ENCODE results near the gene METRNL. TPM values are rescaled to one million over a fixed set of nuclear protein-coding genes. Genes with fewer than 3 reads are reported as not detected.
"Not testable (repeated sequence)": the region's sequence is repeated elsewhere in the genome, so short reads cannot be mapped to it uniquely, and the experiment has no call there.

METRNL gene
- total RNA-seq, 1 experiment from 2014 or later = 33.8 TPM

GRCh38 chr17:83041305-83041704 lies 38.1 kb upstream of the METRNL start:
- Histone ChIP-seq H3K4me3 (ENCODE audit: low read depth, low read length) (no peak overlapping the region), H3K9me3 (peaks cover 22% of the 10 kb centered on the region), H3K36me3 (ENCODE audit: control insufficient read depth, insufficient read depth, low read length) (no peaks in the 10 kb centered on the region; the same call in 1 of the 2 replicates), H3K27me3 (replicated peaks; ENCODE audit: control insufficient read depth, insufficient read depth, low read length) (no peaks in the 10 kb centered on the region), H3K4me1 (no peaks in the 10 kb centered on the region)
- TF ChIP-seq, protein P1, sequence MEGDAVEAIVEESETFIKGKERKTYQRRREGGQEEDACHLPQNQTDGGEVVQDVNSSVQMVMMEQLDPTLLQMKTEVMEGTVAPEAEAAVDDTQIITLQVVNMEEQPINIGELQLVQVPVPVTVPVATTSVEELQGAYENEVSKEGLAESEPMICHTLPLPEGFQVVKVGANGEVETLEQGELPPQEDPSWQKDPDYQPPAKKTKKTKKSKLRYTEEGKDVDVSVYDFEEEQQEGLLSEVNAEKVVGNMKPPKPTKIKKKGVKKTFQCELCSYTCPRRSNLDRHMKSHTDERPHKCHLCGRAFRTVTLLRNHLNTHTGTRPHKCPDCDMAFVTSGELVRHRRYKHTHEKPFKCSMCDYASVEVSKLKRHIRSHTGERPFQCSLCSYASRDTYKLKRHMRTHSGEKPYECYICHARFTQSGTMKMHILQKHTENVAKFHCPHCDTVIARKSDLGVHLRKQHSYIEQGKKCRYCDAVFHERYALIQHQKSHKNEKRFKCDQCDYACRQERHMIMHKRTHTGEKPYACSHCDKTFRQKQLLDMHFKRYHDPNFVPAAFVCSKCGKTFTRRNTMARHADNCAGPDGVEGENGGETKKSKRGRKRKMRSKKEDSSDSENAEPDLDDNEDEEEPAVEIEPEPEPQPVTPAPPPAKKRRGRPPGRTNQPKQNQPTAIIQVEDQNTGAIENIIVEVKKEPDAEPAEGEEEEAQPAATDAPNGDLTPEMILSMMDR (IDR thresholded peaks at IDR 0.05; ENCODE audit: insufficient read depth in 1 of 2, low read depth in 1 of 2, low read length in 1 of 2, severe bottlenecking in 1 of 2, unreplicated experiment in 1 of 2) = no peak
- no TSS peak for BruUV-seq (replicated peaks)
- no peak overlapping the region for H3K4me3 Mint-ChIP-seq (ENCODE audit: unreplicated experiment)
- intact Hi-C loops (cut with micrococcal nuclease; ENCODE audit: unreplicated experiment) = no loop called here
- no peak overlapping the region for H3K27ac Mint-ChIP-seq (ENCODE audit: unreplicated experiment)
- H3K9me3 Mint-ChIP-seq (ENCODE audit: unreplicated experiment) = peaks cover 39% of the 10 kb centered on the region
- peaks cover 26% of the 10 kb centered on the region for H3K36me3 Mint-ChIP-seq (ENCODE audit: insufficient read depth, unreplicated experiment)
- H3K27me3 Mint-ChIP-seq (ENCODE audit: insufficient read depth, unreplicated experiment) = no peaks in the 10 kb centered on the region
- ChIA-PET POLR2A (no interaction called here), CTCF (no interaction called here)
- no peaks in the 10 kb centered on the region for H3K4me1 Mint-ChIP-seq (ENCODE audit: low read depth, unreplicated experiment)
- DNase-seq = no peak

- H3K4me1 Mint-ChIP-seq (ENCODE audit: low read depth, unreplicated experiment) = no peaks in the 10 kb centered on the region
- peaks cover 26% of the 10 kb centered on the region for H3K36me3 Mint-ChIP-seq (ENCODE audit: insufficient read depth, unreplicated experiment)
- no peak overlapping the region for H3K4me3 ChIP-seq (ENCODE audit: low read depth, low read length)
- H3K4me3 Mint-ChIP-seq (ENCODE audit: unreplicated experiment) = no peak overlapping the region
- ChIA-PET CTCF (no interaction called here), POLR2A (no interaction called here)
- H3K27me3 ChIP-seq (replicated peaks; ENCODE audit: control insufficient read depth, insufficient read depth, low read length) = no peaks in the 10 kb centered on the region
- no peak for DNase-seq
- peaks cover 48% of the 10 kb centered on the region for H3K9me3 Mint-ChIP-seq (ENCODE audit: unreplicated experiment)
- TF ChIP-seq, protein P1 (IDR thresholded peaks at IDR 0.05; ENCODE audit: insufficient read depth in 1 of 2, low read depth in 1 of 2, low read length in 1 of 2, severe bottlenecking in 1 of 2, unreplicated experiment in 1 of 2) = no peak
- intact Hi-C loops (cut with micrococcal nuclease; ENCODE audit: unreplicated experiment) = no loop called here
- peaks cover 22% of the 10 kb centered on the region for H3K9me3 ChIP-seq
- no peaks in the 10 kb centered on the region for H3K27me3 Mint-ChIP-seq (ENCODE audit: insufficient read depth, unreplicated experiment)
- H3K36me3 ChIP-seq (ENCODE audit: control insufficient read depth, insufficient read depth, low read length) = no peaks in the 10 kb centered on the region; the same call in 1 of the 2 replicates
- H3K4me1 ChIP-seq = no peaks in the 10 kb centered on the region
- H3K27ac Mint-ChIP-seq (ENCODE audit: unreplicated experiment) = no peak overlapping the region
- no TSS peak for BruUV-seq (replicated peaks)
Measured at GRCh38 chr17:83042522-83043158, 36.8 kb upstream of the METRNL start.

DNA sequence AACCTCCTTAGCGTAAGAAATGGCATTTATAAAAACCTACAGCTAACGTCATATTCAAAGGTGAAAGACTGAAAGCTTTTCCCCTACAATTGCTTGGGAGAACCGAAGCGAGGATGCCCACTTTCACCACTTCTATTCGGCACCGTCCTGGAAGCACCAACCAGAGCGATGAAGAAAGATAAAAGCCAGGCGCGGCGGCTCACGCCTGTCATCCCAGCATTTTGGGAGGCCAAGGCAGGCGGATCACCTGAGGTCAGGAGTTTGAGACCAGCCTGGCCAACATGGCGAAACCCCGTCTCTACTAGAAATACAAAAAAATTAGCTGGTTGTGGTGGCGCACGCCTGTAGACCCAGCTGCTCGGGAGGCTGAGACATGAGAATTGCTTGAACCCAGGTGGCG lies 34.9 kb upstream of the METRNL start:
- H3K9me3 ChIP-seq = peaks cover 22% of the 10 kb centered on the region
- H3K4me1 Mint-ChIP-seq (ENCODE audit: low read depth, unreplicated experiment); CTCF ChIA-PET; H3K27ac Mint-ChIP-seq (ENCODE audit: unreplicated experiment); BruUV-seq (replicated peaks); H3K4me3 ChIP-seq (ENCODE audit: low read depth, low read length); H3K36me3 ChIP-seq (ENCODE audit: control insufficient read depth, insufficient read depth, low read length); H3K4me1 ChIP-seq; DNase-seq; H3K27me3 Mint-ChIP-seq (ENCODE audit: insufficient read depth, unreplicated experiment); intact Hi-C loops (cut with micrococcal nuclease; ENCODE audit: unreplicated experiment); H3K27me3 ChIP-seq (replicated peaks; ENCODE audit: control insufficient read depth, insufficient read depth, low read length); POLR2A ChIA-PET; H3K4me3 Mint-ChIP-seq (ENCODE audit: unreplicated experiment): not testable (repeated sequence)
- H3K9me3 Mint-ChIP-seq (ENCODE audit: unreplicated experiment) = peaks cover 48% of the 10 kb centered on the region
- H3K36me3 Mint-ChIP-seq (ENCODE audit: insufficient read depth, unreplicated experiment) = peaks cover 28% of the 10 kb centered on the region

All from Caco-2 (cell line).